Thoracic aorta (tissue), 2 donors: Measurements from ENCODE around the gene LIMD2. TPM values are rescaled to one million over a fixed set of nuclear protein-coding genes. Genes with fewer than 3 reads are reported as not detected.

Experiments used
- ATAC-seq: fragments of 150-250 bp; one replicate; pipeline ENCODE4 v1.8.0; 2017; ENCODE audit warnings: low read depth; ENCODE audit not compliant: insufficient number of reproducible peaks, low FRiP score
- DNase-seq: peaks from one replicate; pipeline ENCODE4 v3.0.0-alpha.2; 2020; ENCODE audit warnings: low spot score
- H3K27ac ChIP-seq, 2 donors: fragments of 200-600 bp; sonication (generic); 1 replicate in 1 of 2; 2 replicates in 1 of 2; pipeline ENCODE4 v1.5.1; 2016; ENCODE audit warnings: mild to moderate bottlenecking in 2 of 2, moderate library complexity in 2 of 2
- H3K27me3 ChIP-seq: fragments of 200-600 bp; sonication (generic); replicated peaks from 2 replicates; pipeline ENCODE4 v1.6.0; 2016; ENCODE audit warnings: mild to moderate bottlenecking; ENCODE audit not compliant: insufficient read depth
- H3K36me3 ChIP-seq: fragments of 200-600 bp; sonication (generic); one replicate; pipeline ENCODE4 v1.5.1; 2016
- H3K4me1 ChIP-seq, 2 donors: fragments of 200-600 bp; sonication (generic); 1 replicate in 1 of 2; 2 replicates in 1 of 2; pipeline versions ENCODE4 v1.5.1 to v1.6.0; 2016; ENCODE audit warnings: low read depth in 2 of 2, mild to moderate bottlenecking in 1 of 2; ENCODE audit not compliant: control insufficient read depth in 1 of 2
- H3K4me3 ChIP-seq: fragments of 200-600 bp; sonication (generic); 2 replicates; pipeline ENCODE4 v1.5.1; 2016; ENCODE audit warnings: mild to moderate bottlenecking
- H3K9me3 ChIP-seq: fragments of 200-600 bp; sonication (generic); 2 replicates; pipeline ENCODE4 v1.5.1; 2016
- total RNA-seq, 2 donors: library from RNA; depleted of rRNA; stranded (reverse); fragments of >200 nt; gene quantifications; one replicate each; pipeline versions ENCODE4 v1.1.0 to v1.2.3, GENCODE V29; 2016
- TF ChIP-seq, protein P1 (sequence below): fragments of 200-600 bp; sonication (generic); IDR thresholded peaks from one replicate; pipeline ENCODE4 v1.5.1; 2019; ENCODE audit warnings: antibody characterized with exemption

LIMD2 gene
- total RNA-seq, 2 donors from 2014 or later, result 26.2 to 29.6 TPM

DNA sequence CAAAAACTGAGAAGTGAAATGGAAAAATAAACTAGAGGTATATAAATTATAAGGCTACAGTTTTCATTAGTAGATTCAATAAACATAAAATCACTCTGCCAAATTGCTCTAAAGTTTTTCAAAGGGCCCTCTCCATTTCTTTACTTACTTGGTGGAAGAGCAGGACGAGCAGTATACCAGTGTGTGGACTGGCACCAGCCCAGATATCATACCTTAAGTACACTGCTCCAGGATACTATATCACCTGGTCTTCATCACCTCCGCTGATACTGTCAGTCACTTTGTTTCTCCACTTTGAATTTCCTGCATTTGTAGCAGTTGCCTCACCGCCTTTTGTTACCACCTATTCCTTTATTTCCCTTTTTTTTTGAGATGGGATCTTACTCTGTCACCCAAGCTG lies 40.1 kb downstream of the LIMD2 start:
- Histone ChIP-seq H3K4me1 (no peaks in the 10 kb centered on the region), H3K9me3 (no peaks in the 10 kb centered on the region), H3K27me3 (no peaks in the 10 kb centered on the region), H3K27ac (no peak overlapping the region), H3K36me3 (peaks cover 20% of the 10 kb centered on the region), H3K4me3 (no peak overlapping the region)
- ATAC-seq (no peak), DNase-seq (no peak)
- TF ChIP-seq, protein P1, sequence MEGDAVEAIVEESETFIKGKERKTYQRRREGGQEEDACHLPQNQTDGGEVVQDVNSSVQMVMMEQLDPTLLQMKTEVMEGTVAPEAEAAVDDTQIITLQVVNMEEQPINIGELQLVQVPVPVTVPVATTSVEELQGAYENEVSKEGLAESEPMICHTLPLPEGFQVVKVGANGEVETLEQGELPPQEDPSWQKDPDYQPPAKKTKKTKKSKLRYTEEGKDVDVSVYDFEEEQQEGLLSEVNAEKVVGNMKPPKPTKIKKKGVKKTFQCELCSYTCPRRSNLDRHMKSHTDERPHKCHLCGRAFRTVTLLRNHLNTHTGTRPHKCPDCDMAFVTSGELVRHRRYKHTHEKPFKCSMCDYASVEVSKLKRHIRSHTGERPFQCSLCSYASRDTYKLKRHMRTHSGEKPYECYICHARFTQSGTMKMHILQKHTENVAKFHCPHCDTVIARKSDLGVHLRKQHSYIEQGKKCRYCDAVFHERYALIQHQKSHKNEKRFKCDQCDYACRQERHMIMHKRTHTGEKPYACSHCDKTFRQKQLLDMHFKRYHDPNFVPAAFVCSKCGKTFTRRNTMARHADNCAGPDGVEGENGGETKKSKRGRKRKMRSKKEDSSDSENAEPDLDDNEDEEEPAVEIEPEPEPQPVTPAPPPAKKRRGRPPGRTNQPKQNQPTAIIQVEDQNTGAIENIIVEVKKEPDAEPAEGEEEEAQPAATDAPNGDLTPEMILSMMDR, result no peak

DNA sequence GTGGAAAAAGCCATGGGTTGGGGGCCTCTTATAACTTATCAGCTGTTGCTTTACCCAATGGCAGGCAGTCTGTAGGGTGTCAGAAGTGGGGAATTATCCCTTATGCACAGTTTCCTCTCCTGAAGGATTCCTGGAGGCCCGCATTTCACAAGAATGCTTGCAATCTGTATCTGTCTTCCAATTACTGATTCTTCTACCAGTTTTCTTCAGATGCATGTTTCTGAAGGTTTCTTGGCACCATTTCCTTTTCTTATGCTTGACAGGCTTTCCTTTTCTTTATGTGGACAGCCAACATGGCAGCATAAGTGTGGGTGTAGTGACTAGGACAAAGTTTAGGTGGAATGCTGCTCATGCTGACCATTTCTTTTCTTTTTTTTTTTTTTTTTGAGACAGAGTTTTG lies 41.6 kb downstream of the LIMD2 start:
- peaks cover 22% of the 10 kb centered on the region for H3K36me3 ChIP-seq
- H3K27ac ChIP-seq, result no peak overlapping the region
- ATAC-seq, result no peak
- no peaks in the 10 kb centered on the region for H3K4me1 ChIP-seq
- H3K4me3 ChIP-seq, result no peak overlapping the region
- no peaks in the 10 kb centered on the region for H3K27me3 ChIP-seq
- TF ChIP-seq, protein P1, result no peak
- DNase-seq, result no peak
- H3K9me3 ChIP-seq, result no peaks in the 10 kb centered on the region

DNA sequence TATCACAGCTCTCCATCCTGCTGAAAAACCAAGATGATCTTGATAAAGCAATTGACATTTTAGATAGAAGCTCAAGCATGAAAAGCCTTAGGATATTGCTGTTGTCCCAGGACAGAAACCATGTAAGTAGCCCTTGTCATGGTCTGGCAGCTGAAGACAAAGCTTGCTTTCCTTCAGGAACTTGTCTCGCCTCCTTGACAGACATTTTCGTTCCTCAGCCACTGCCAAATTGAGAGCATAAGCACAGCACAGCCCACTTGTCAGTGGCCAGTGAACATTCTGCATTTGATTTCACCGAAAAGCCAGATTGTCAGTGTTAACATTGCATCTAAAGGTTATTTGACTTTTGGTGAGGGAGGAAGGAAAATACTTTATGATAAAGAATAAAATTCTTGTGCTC lies 42.1 kb downstream of the LIMD2 start:
- H3K27ac ChIP-seq, result no peak overlapping the region
- DNase-seq (no peak), ATAC-seq (no peak)
- H3K27me3 ChIP-seq, result no peaks in the 10 kb centered on the region
- H3K4me3 ChIP-seq, result no peak overlapping the region
- TF ChIP-seq, protein P1, result no peak
- peaks cover 27% of the 10 kb centered on the region for H3K36me3 ChIP-seq
- no peaks in the 10 kb centered on the region for H3K4me1 ChIP-seq
- H3K9me3 ChIP-seq, result no peaks in the 10 kb centered on the region

DNA sequence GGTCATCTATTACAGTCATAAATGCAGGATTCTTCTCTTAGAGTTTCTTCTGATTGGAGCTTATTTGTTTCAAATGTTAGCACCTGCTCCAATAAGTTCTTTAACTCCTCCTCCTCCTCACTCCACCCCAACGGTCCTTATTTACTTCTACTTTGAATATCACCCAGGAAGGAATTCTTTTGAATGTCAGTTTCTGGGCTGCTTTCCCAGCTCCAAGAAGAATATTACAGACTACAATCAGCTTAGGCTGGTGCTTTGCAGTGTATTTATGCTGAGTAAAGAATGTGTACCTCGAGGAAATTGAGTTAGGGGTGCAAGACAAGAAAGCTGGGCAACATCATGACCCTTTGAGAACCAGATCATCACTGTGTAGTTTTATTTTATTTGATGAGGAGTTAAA lies 46.9 kb downstream of the LIMD2 start:
- no peak overlapping the region for H3K27ac ChIP-seq
- no peaks in the 10 kb centered on the region for H3K27me3 ChIP-seq
- H3K36me3 ChIP-seq, result peaks cover 20% of the 10 kb centered on the region
- TF ChIP-seq, protein P1, result no peak
- DNase-seq (no peak), ATAC-seq (no peak)
- no peaks in the 10 kb centered on the region for H3K4me1 ChIP-seq
- no peaks in the 10 kb centered on the region for H3K9me3 ChIP-seq
- H3K4me3 ChIP-seq, result no peak overlapping the region

DNA sequence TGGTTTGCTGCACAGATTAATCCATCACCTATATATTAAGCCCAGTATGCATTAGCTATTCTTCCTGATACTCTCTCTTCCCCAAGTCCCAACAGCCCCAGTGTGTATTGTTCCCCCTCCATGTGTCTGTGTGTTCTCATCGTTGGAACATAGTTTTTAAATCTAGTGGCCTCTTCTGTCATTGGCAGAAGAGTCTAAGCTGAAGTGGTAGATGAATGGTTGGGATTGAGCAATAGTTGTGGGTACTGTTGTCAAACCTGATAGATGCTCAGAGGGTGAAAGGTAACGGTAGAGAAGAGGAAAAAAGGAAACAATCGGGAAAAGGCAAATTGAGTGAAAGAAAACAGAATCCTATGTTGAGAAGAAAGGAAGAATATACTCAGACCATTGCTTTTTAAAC lies 47.8 kb downstream of the LIMD2 start:
- Histone ChIP-seq H3K4me1 (no peaks in the 10 kb centered on the region), H3K36me3 (peaks cover 21% of the 10 kb centered on the region), H3K27ac (no peak overlapping the region), H3K9me3 (no peaks in the 10 kb centered on the region), H3K27me3 (no peaks in the 10 kb centered on the region), H3K4me3 (no peak overlapping the region)
- DNase-seq (no peak), ATAC-seq (no peak)
- TF ChIP-seq, protein P1, result no peak
